Nephron progenitor cell (in vitro differentiated cells): ENCODE data around the gene TP53BP2.
"Not testable (repeated sequence)": the region's sequence is repeated elsewhere in the genome, so short reads cannot be mapped to it uniquely, and the experiment has no call there.

Source experiments
- DNase-seq: peaks from one replicate; pipeline ENCODE4 v3.0.0; 2021
- H3K27ac Mint-ChIP-seq: 2 replicates; pipeline ENCODE4 v1.8.0; 2021; ENCODE audit warnings: mild to moderate bottlenecking, moderate library complexity, mixed read lengths
- H3K27me3 Mint-ChIP-seq: 2 replicates; pipeline ENCODE4 v1.8.0; 2021; ENCODE audit warnings: mild to moderate bottlenecking, low read depth, mixed read lengths; ENCODE audit not compliant: poor library complexity
- H3K36me3 Mint-ChIP-seq: 2 replicates; pipeline ENCODE4 v1.8.0; 2021; ENCODE audit warnings: low read depth, mixed read lengths
- H3K4me1 Mint-ChIP-seq: 2 replicates; pipeline ENCODE4 v1.8.0; 2021; ENCODE audit warnings: mixed read lengths
- H3K4me3 Mint-ChIP-seq: 2 replicates; pipeline ENCODE4 v1.8.0; 2021; ENCODE audit warnings: mild to moderate bottlenecking, moderate library complexity, mixed read lengths
- H3K9me3 Mint-ChIP-seq: 2 replicates; pipeline ENCODE4 v1.8.0; 2021; ENCODE audit warnings: mild to moderate bottlenecking, moderate library complexity, mixed read lengths
- CTCF ChIP-seq: fragments of 200-600 bp; sonication (generic); IDR thresholded peaks from 2 replicates; pipeline ENCODE4 v1.5.0; 2021; ENCODE audit warnings: antibody characterized with exemption

The TP53BP2 gene

GRCh38 chr1:223747838-223748335 is 97.9 kb downstream of the TP53BP2 start:
- no peak for DNase-seq
- Mint-ChIP-seq H3K27me3 (peaks cover 15% of the 10 kb centered on the region), H3K27ac (no peak overlapping the region), H3K36me3 (peaks cover 55% of the 10 kb centered on the region), H3K9me3 (no peaks in the 10 kb centered on the region), H3K4me1 (peaks cover 25% of the 10 kb centered on the region), H3K4me3 (peak overlapping the region; percentile 89)
- no peak for TF ChIP-seq CTCF

DNA sequence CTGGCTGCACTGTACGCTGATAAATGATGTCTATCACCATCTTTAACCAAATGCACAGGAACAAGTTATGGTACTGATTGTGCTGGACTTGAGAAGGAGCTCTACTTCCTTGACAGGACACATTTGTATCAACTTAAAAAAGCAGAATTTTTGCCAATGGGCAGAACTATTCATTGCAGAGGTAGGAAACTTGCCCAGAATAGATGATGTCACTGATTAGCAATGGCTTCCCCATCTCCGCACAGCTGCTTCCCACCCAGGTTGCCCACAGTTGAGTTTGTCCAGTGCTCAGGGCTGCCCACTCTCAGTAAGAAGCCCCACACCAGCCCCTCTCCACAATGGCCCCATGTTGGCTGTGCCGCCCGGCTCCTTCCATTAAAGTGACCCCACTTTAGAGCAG is 100.0 kb downstream of the TP53BP2 start:
- no peaks in the 10 kb centered on the region for H3K9me3 Mint-ChIP-seq
- H3K4me1 Mint-ChIP-seq = peaks cover 14% of the 10 kb centered on the region
- no peak for TF ChIP-seq CTCF
- no peak for DNase-seq
- H3K27me3 Mint-ChIP-seq = peaks cover 15% of the 10 kb centered on the region
- H3K4me3 Mint-ChIP-seq = no peak overlapping the region
- H3K27ac Mint-ChIP-seq = no peak overlapping the region
- H3K36me3 Mint-ChIP-seq = peaks cover 44% of the 10 kb centered on the region

DNA sequence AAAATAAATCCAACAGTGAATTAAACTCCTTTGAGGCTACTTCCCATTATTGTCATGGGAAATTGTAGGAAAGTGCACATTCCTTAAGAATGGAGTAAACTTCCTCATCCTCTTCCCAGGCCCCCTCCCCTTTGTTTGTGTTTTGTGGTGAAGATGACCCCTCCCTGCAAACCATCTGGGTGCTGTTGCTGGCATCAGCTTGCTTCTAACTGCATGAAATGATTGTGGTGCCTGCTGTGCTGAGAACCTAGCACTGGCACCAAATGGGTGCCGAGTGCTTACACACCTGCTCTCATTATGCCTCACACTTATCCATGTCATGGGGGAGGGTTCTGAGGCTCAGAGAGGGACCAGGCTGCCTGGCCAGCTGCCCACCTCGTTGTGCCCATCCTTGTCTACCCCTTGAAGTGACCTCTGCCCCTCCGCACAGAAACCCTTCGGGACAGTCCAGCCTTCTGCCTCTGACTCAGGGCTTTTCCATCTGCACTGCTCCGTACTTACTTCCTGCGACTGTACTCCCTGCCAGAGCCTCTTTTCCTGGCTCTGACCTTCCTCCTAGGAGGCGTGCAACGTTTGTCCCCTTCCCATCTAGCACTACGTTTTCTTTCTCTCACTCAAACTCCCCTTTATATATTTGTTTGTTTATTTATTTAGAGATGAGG is 102.8 kb downstream of the TP53BP2 start:
- Mint-ChIP-seq H3K27me3 (peaks cover 10% of the 10 kb centered on the region), H3K27ac (no peak overlapping the region), H3K4me3 (no peak overlapping the region), H3K4me1 (peaks cover 6% of the 10 kb centered on the region), H3K9me3 (no peaks in the 10 kb centered on the region), H3K36me3 (peaks cover 53% of the 10 kb centered on the region)
- no peak for DNase-seq
- TF ChIP-seq CTCF = no peak

DNA sequence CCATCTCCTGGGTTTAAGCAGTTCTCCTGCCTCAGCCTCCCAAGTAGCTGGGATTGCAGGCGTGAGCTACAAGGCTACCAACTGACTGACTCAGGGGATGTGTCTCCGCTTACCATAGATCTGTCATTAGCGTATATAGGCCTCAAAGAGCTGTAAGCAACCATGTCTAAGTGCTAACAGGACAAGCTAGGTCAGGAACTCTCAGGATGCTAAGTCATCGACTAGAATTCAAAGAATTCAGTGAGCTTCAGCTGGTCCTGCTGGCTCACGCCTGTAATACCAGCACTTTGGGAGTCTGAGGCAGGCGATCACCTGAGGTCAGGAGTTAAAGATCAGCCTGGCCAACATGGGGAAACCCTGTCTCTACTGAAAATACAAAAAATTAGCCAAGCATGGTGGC is 103.9 kb downstream of the TP53BP2 start:
- H3K36me3 Mint-ChIP-seq = peaks cover 45% of the 10 kb centered on the region
- TF ChIP-seq CTCF = no peak
- no peak overlapping the region for H3K4me3 Mint-ChIP-seq
- DNase-seq = no peak
- no peaks in the 10 kb centered on the region for H3K9me3 Mint-ChIP-seq
- H3K27me3 Mint-ChIP-seq = peaks cover 4% of the 10 kb centered on the region
- no peak overlapping the region for H3K27ac Mint-ChIP-seq
- peaks cover 6% of the 10 kb centered on the region for H3K4me1 Mint-ChIP-seq

DNA sequence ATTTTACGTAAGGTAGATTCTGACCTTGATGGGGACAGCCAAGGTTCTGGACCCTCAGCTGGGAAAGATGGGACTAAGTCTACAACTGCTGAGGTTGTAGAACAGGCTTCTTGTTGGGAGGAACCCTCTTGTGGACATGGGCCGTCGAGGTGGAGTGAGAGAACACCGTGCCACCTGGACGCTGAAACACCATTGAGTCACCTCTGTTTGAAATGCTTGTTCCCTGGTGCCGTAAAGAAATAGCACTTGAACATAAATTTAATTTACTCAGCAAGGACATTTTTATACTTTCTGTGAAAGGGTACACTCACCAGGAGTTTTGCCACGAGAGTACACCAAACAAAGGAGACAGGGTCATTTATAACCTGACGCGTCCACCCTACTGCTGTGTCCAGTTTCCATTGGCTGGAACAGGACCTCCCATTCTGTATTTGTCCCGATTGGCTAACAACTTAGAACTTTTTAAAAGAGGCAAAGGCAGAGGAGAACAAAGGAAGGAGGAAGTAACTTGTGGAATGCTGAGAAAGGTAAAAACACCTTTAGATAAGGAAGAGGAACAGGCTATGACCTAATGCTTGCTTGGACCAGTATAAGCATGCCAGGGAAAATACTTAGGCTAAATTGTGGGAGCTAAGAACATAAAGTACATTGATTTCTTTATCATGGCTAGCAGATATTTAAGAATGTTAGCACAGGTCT is 105.6 kb downstream of the TP53BP2 start:
- DNase-seq, H3K4me3 Mint-ChIP-seq: not testable (repeated sequence)

GRCh38 chr1:223739366-223740037 is 106.2 kb downstream of the TP53BP2 start:
- DNase-seq = no peak
- peaks cover 35% of the 10 kb centered on the region for H3K36me3 Mint-ChIP-seq
- peaks cover 7% of the 10 kb centered on the region for H3K4me1 Mint-ChIP-seq
- TF ChIP-seq CTCF = no peak
- no peaks in the 10 kb centered on the region for H3K9me3 Mint-ChIP-seq
- H3K27ac Mint-ChIP-seq = peak overlapping the region; percentile 61
- H3K27me3 Mint-ChIP-seq = peaks cover 4% of the 10 kb centered on the region
- no peak overlapping the region for H3K4me3 Mint-ChIP-seq

More for the DNA sequence above, 105.6 kb downstream of the TP53BP2 start:
- not testable (repeated sequence) for H3K27me3 Mint-ChIP-seq, H3K27ac Mint-ChIP-seq, H3K4me1 Mint-ChIP-seq, H3K9me3 Mint-ChIP-seq
- H3K36me3 Mint-ChIP-seq = peaks cover 36% of the 10 kb centered on the region
